Right cardiac atrium (tissue), 5 donors: ENCODE data around the gene NMNAT3. TPM values are rescaled to one million over a fixed set of nuclear protein-coding genes. Genes with fewer than 3 reads are reported as not detected.

Source experiments
- ATAC-seq, 2 donors: fragments of 200-7000 bp; cut with Tn5 transposase; one replicate each; pipeline versions ENCODE4 v1.8.0 to v1.9.1; 2020; ENCODE audit warnings: moderate library complexity in 2 of 2, mild to moderate bottlenecking in 1 of 2
- DNase-seq, 3 donors: peaks; one replicate each; pipeline ENCODE4 v3.0.0-alpha.2; 2020
- H3K27ac ChIP-seq: one replicate; pipeline ENCODE4 v1.5.1; 2013; ENCODE audit warnings: mild to moderate bottlenecking, low read length, control low read depth, moderate library complexity
- H3K27me3 ChIP-seq: one replicate; pipeline ENCODE4 v1.6.1; 2013; ENCODE audit not compliant: control insufficient read depth, insufficient read depth
- H3K4me1 ChIP-seq: one replicate; pipeline ENCODE4 v1.6.1; 2013; ENCODE audit warnings: low read length; ENCODE audit not compliant: control insufficient read depth, insufficient read depth
- H3K4me3 ChIP-seq: one replicate; pipeline ENCODE4 v1.5.1; 2013; ENCODE audit warnings: low read length, control low read depth
- H3K9me3 ChIP-seq: one replicate; pipeline ENCODE4 v1.6.1; 2013; ENCODE audit warnings: low read length; ENCODE audit not compliant: control insufficient read depth
- WGBS: extraction: QIAGEN DNeasy Blood & Tissue Kit; methylation state at CpG from one replicate; pipeline ENCODE4 v1.1.7; 2013; 5-methylcytosine and 5-hydroxymethylcytosine counted together
- intact Hi-C, 4 donors: fragments of 100-400 bp; cut with DNase I; formaldehyde crosslinking; loops; one replicate each; pipeline versions ENCODE4 v1.11.0 to v1.14.0; 2022 to 2023
- polyA plus RNA-seq: library from polyadenylated mRNA; stranded (reverse); fragments of 200-250 nt; gene quantifications from one replicate; pipeline ENCODE4 v1.2.3, GENCODE V29; 2013
- total RNA-seq, 4 donors: library from RNA; stranded (reverse); fragmentation: NEBNext Ultra II Directional; extraction: Animal tissue kit (Norgen Biotek cat#: 25700); gene quantifications; one replicate each; pipeline ENCODE4 v1.2.1, GENCODE V29; 2021
- donor health status: healthy with polysubstance abuse.
- donor health status: DM: no; HTN: yes; CAD: no.
- donor health status: DM: no; HTN: no; CAD: no.
- donor health status: DM: no; HTN: yes; CAD: no; lungs with severe emphysema.
- donor health status: DM: yes; HTN: yes; CAD: no.

The NMNAT3 gene
- total and polyA plus RNA-seq, 5 donors = 9.6 to 19.2 (median 16.7) TPM

DNA sequence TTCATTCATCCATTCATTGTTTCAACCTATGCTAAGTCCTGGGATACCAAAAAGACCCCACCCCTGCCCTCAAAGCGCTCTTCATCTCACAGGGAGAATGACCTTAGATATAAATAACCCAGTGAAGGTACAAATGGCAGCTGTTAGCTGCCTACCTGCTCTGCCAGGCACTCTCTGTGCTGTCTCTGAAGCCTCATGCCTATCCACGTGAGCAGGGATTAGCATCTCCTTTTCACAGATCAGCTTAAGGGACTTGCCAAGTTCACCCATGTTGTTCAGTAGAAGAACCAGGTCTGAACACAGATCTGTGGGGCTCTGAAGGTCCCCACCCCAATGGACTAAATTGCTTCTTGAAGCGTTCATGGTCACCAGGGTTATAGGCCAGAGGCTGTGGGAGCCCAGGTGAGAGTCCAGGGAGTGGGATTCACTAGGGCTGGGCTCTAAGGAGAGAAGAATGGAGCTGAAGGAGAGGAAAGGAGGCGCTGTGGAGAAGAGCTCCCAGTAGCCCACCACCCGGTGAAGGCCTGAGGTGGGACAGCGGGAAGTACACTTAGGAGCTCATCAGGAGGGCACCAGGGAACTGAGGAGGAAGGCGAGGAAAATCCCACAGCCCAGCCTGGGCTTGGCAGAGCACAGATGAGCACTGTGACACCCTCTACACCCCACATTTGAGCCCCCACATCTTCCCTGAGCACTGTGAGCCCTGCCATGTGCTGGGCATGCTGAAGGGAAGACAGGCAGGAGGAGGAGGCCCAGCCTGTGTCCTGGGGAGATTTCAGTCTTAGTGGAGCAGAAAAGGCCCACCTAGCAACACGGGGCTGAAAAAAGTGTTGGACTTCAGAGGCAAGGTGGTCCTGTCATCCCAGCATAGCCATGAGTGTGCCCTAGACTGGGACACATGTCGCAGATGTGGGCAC, 158.6 kb downstream of the NMNAT3 start:
- no peak for DNase-seq
- no peaks in the 10 kb centered on the region for H3K4me1 ChIP-seq
- no peaks in the 10 kb centered on the region for H3K9me3 ChIP-seq
- H3K27ac ChIP-seq = no peak overlapping the region
- intact Hi-C loops = no loop called here
- no peaks in the 10 kb centered on the region for H3K27me3 ChIP-seq
- ATAC-seq = peak in 1 of 2 donors; percentile 18
- no peak overlapping the region for H3K4me3 ChIP-seq
- 96% methylated on average over 9 of the region's 9 CpGs for WGBS

DNA sequence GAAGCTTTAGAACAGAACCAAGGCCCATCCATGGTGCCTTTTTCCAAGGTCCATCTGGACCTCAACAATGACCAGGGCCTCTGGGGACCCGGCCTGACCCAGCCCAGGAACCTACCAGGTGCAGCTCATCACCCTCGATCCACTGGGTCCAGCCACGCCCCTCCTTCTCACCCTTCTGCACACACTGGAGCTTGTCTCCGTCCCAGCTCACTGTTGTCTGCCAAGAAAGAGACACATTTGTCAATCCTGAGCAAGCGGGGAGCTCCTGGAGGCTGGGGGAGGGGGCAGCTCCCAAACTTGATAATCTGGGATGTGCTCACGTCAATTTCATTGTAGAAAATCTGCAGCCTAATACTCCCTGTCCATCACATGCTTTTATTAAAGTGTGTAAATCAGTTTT, 159.5 kb downstream of the NMNAT3 start:
- Histone ChIP-seq H3K27ac (no peak overlapping the region), H3K4me1 (no peaks in the 10 kb centered on the region), H3K4me3 (no peak overlapping the region), H3K9me3 (no peaks in the 10 kb centered on the region), H3K27me3 (no peaks in the 10 kb centered on the region)
- intact Hi-C loops = no loop called here
- DNase-seq (no peak), ATAC-seq (no peak)
- 78% methylated on average over 6 of the region's 6 CpGs for WGBS

DNA sequence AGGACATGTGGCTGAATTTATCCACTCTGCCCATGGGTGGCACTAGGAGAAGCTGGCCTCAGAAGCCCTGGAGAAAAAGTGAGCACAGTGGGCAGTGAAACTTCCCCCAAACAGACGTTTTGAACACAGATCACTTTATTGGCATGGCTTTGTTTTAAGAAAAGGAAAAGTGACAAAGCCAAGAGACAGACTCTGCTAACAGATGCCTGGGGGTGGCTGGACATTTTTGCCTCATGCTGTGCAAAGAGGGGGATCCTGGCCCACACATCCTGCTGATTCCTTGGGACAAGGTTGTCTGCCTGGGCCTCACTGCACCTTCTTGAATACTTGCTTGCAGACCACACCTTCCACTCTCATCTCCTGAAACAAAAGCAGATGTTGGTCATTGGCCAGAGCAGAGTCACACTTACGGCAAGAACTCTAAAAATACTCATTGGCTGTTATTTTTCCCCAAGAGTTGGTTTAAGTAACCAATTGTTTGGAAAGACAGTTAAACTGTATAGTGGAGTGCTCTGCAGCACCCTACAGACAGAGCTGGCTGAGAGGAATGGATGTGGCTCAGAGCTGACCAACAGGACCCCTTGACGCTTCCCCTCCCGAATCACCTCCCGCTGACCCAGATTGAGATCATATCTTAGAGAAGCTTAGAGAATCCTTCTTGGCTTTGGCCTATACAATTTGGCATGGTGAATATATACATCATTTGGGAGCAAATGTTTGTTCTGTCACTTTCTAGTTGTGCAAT, 160.3 kb downstream of the NMNAT3 start:
- 72% methylated on average over 5 of the region's 5 CpGs for WGBS
- H3K27ac ChIP-seq = no peak overlapping the region
- ATAC-seq (no peak), DNase-seq (no peak)
- no peaks in the 10 kb centered on the region for H3K4me1 ChIP-seq
- no peak overlapping the region for H3K4me3 ChIP-seq
- H3K27me3 ChIP-seq = no peaks in the 10 kb centered on the region
- intact Hi-C loops = no loop called here
- H3K9me3 ChIP-seq = no peaks in the 10 kb centered on the region

DNA sequence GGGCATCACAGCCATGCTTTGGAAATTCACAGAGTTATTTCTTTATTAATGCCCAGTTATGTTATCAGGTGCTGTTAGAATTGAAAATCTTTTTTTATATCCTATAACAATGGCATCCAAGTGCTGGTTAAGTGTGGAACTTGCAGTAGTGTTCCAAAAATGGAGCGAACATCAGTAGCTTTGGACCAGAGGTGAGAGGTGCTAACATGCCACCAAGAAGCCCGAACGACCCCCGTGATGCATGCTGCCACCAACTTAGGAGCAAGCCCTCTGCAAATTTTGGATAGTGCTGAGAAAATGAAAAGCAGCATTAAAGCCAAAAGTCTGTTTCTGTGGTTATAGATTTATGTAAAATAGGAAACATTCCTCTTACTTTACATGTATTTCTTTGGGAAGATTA, 163.0 kb downstream of the NMNAT3 start:
- Histone ChIP-seq H3K27ac (no peak overlapping the region), H3K4me1 (no peaks in the 10 kb centered on the region), H3K4me3 (no peak overlapping the region), H3K27me3 (no peaks in the 10 kb centered on the region), H3K9me3 (no peaks in the 10 kb centered on the region)
- ATAC-seq (no peak), DNase-seq (no peak)
- intact Hi-C loops = no loop called here
- 87% methylated on average over 4 of the region's 4 CpGs for WGBS

Other genes with a start within 250 kb of the NMNAT3 start
- not detected for gene RBP2, start 201.5 kb downstream of the NMNAT3 start, total RNA-seq
- not detected for gene RBP2, start 201.5 kb downstream of the NMNAT3 start, polyA plus RNA-seq
- 10 to 100 TPM; 39.3 to 60.9 (median 54.9) TPM for gene RBP1, start 138.2 kb downstream of the NMNAT3 start, total RNA-seq
- 65.6 TPM for gene RBP1, start 138.2 kb downstream of the NMNAT3 start, polyA plus RNA-seq